ENCODE measurements around the gene ZNF580. TPM values are rescaled to one million over a fixed set of nuclear protein-coding genes. Genes with fewer than 3 reads are reported as not detected.

ZNF580 gene
- total RNA-seq, 4 donors from 2014 or later: 8.8 to 19.1 (median 12.9) TPM

- Histone ChIP-seq H3K4me3 (no peak overlapping the region), H3K9me3 (no peaks in the 10 kb centered on the region), H3K27me3 (no peaks in the 10 kb centered on the region), H3K4me1 (peaks cover 2 to 34% (median 4%) of the 10 kb centered on the region in 3 donors), H3K27ac (no peak overlapping the region), H3K36me3 (peaks cover 11 to 63% (median 26%) of the 10 kb centered on the region in 3 donors)
- TF ChIP-seq CTCF (IDR thresholded peaks at IDR 0.05): no peak
- no peak for TF ChIP-seq POLR2A (IDR thresholded peaks at IDR 0.05)
- DNase-seq: no peak
- 95 to 100% methylated on average over 1 to 24 of the region's 98 CpGs for WGBS, 2 donors
- intact Hi-C loops (cut with DNase I): loop anchor here (5.0 kb wide), 1 partner anchor 98 kb away; no protein-coding TSS in a partner anchor
Measured at GRCh38 chr19:55614711-55615542, 25.9 kb upstream of the ZNF580 start.

- H3K27me3 ChIP-seq: no peaks in the 10 kb centered on the region
- H3K4me1 ChIP-seq: peaks cover 2 to 33% (median 4%) of the 10 kb centered on the region in 3 donors
- intact Hi-C loops (cut with DNase I): no loop called here
- peaks cover 11 to 58% (median 26%) of the 10 kb centered on the region in 3 donors for H3K36me3 ChIP-seq
- TF ChIP-seq POLR2A (IDR thresholded peaks at IDR 0.05) (no peak), CTCF (IDR thresholded peaks at IDR 0.05) (no peak)
- no peak overlapping the region for H3K4me3 ChIP-seq
- no peak overlapping the region for H3K27ac ChIP-seq
- no peak for DNase-seq
- H3K9me3 ChIP-seq: no peaks in the 10 kb centered on the region
- 99% methylated on average over 12 of the region's 88 CpGs; no CpG with 5 or more reads in 1 of the 2 donors for WGBS, 2 donors
Measured at GRCh38 chr19:55615543-55616394, 25.0 kb upstream of the ZNF580 start.

- no peak for DNase-seq
- Histone ChIP-seq H3K36me3 (peaks cover 11 to 63% (median 26%) of the 10 kb centered on the region in 3 donors), H3K27ac (no peak overlapping the region), H3K27me3 (no peaks in the 10 kb centered on the region), H3K4me1 (peaks cover 2 to 26% (median 4%) of the 10 kb centered on the region in 3 donors), H3K4me3 (no peak overlapping the region), H3K9me3 (no peaks in the 10 kb centered on the region)
- TF ChIP-seq CTCF (IDR thresholded peaks at IDR 0.05) (no peak), POLR2A (IDR thresholded peaks at IDR 0.05) (no peak)
- WGBS, 2 donors: 93 to 95% methylated on average over 7 to 8 of the region's 38 CpGs
- intact Hi-C loops (cut with DNase I): no loop called here
Measured at GRCh38 chr19:55616395-55616875, 24.4 kb upstream of the ZNF580 start.

GRCh38 chr19:55617426-55617825 is 23.4 kb upstream of the ZNF580 start:
- peak overlapping the region in 1 of 4 donors; percentile 27 for H3K27ac ChIP-seq

More at GRCh38 chr19:55617426-55617825, 23.4 kb upstream of the ZNF580 start:
- Histone ChIP-seq H3K4me3 (no peak overlapping the region), H3K27me3 (no peaks in the 10 kb centered on the region), H3K36me3 (peaks cover 14 to 68% (median 26%) of the 10 kb centered on the region in 3 donors), H3K9me3 (no peaks in the 10 kb centered on the region), H3K4me1 (peaks cover 2 to 19% (median 4%) of the 10 kb centered on the region in 3 donors)
- intact Hi-C loops (cut with DNase I): no loop called here
- DNase-seq: no peak
- no peak for TF ChIP-seq POLR2A (IDR thresholded peaks at IDR 0.05)
- no peak for TF ChIP-seq CTCF (IDR thresholded peaks at IDR 0.05)
- WGBS, 2 donors: 70 to 94% methylated on average over 6 to 7 of the region's 8 CpGs

Data from esophagus squamous epithelium (tissue), 5 donors.